B cell (primary cell): ENCODE data around the gene MAP1B. TPM values are rescaled to one million over a fixed set of nuclear protein-coding genes. Genes with fewer than 3 reads are reported as not detected.

ENCODE experiments used
- ATAC-seq: fragments of 200-7000 bp; cut with Tn5 transposase; one replicate; pipeline ENCODE4 v1.10.0; 2021; ENCODE audit warnings: low read depth, mild to moderate bottlenecking, moderate number of reproducible peaks, moderate library complexity
- CTCF ChIA-PET: fragments of 350-600 bp; sonication (Branson Sonifier 250); formaldehyde crosslinking; loops from one replicate; lab custom pipeline; 2021; ENCODE audit warnings: antibody characterized with exemption, inconsistent platforms; lab: Charles Lee
- POLR2A ChIA-PET: fragments of 350-600 bp; sonication (Branson Sonifier 250); formaldehyde crosslinking; loops from one replicate; lab custom pipeline; 2021; ENCODE audit warnings: antibody characterized with exemption; lab: Charles Lee
- DNase-seq: peaks from one replicate; pipeline ENCODE4 v3.0.0; 2013
- H2AFZ ChIP-seq: 2 replicates; pipeline ENCODE4 v1.6.1; 2012; ENCODE audit warnings: mild to moderate bottlenecking, low read depth, low read length; ENCODE audit not compliant: insufficient read depth, poor library complexity, severe bottlenecking
- H3K27ac ChIP-seq, 2 donors: 1 replicate in 1 of 2; 2 replicates in 1 of 2; pipeline ENCODE4 v1.5.1; 2012 to 2013; ENCODE audit warnings: low read length in 2 of 2, mild to moderate bottlenecking in 2 of 2, moderate library complexity in 1 of 2
- H3K27me3 ChIP-seq, 4 experiments: fragments of 200-600 bp in 1 of 4; sonication (generic) in 1 of 4; replicated peaks in 1 of 4; 1 replicate in 2 of 4; 2 replicates in 2 of 4; pipeline versions ENCODE4 v1.6.1 to v1.7.0; 2013 to 2016; ENCODE audit warnings: low read length in 3 of 4, mild to moderate bottlenecking in 2 of 4, mixed read lengths in 1 of 4, moderate library complexity in 1 of 4; ENCODE audit not compliant: insufficient read depth in 4 of 4, control insufficient read depth in 3 of 4; ENCODE audit errors: control extremely low read depth in 1 of 4
- H3K36me3 ChIP-seq, 2 experiments: replicated peaks in 1 of 2; 1 replicate in 1 of 2; 2 replicates in 1 of 2; pipeline versions ENCODE4 v1.6.1 to v1.7.1; 2013; ENCODE audit warnings: low read length in 1 of 2; ENCODE audit not compliant: insufficient read depth in 2 of 2, control insufficient read depth in 1 of 2; ENCODE audit errors: control extremely low read depth in 1 of 2, extremely low read depth in 1 of 2
- H3K4me1 ChIP-seq, 2 donors: fragments of 200-600 bp in 1 of 2; sonication (generic) in 1 of 2; 1 replicate in 1 of 2; 2 replicates in 1 of 2; pipeline versions ENCODE4 v1.5.1 to v1.6.1; 2013 to 2017; ENCODE audit warnings: low read length in 2 of 2; ENCODE audit not compliant: control insufficient read depth in 2 of 2, insufficient read depth in 2 of 2
- H3K4me2 ChIP-seq: replicated peaks from 2 replicates; pipeline ENCODE3; 2012; ENCODE audit warnings: mild to moderate bottlenecking, low read depth, low read length; ENCODE audit not compliant: poor library complexity, severe bottlenecking
- H3K4me3 ChIP-seq, 5 experiments: fragments of 200-600 bp in 1 of 5; sonication (generic) in 1 of 5; 1 replicate in 3 of 5; 2 replicates in 2 of 5; pipeline versions ENCODE4 v1.5.1 to v1.7.0; 2011 to 2016; ENCODE audit warnings: low read length in 4 of 5, mild to moderate bottlenecking in 4 of 5, low read depth in 2 of 5, control low read depth in 1 of 5, moderate library complexity in 1 of 5; ENCODE audit not compliant: insufficient read depth in 1 of 5; ENCODE audit errors: control extremely low read depth in 1 of 5, extremely low read depth in 1 of 5
- H3K79me2 ChIP-seq: fragments of 200-600 bp; sonication (generic); one replicate; pipeline ENCODE4 v1.6.0; 2016; ENCODE audit warnings: low read length; ENCODE audit not compliant: control insufficient read depth, insufficient read depth
- H3K9ac ChIP-seq: fragments of 200-600 bp; sonication (generic); 2 replicates; pipeline ENCODE4 v1.6.1; 2017; ENCODE audit warnings: mild to moderate bottlenecking, low read length, moderate library complexity
- H3K9me3 ChIP-seq, 3 donors: one replicate each; pipeline versions ENCODE4 v1.6.1 to v1.7.1; 2013; ENCODE audit warnings: low read length in 2 of 3; ENCODE audit not compliant: control insufficient read depth in 2 of 3, insufficient read depth in 1 of 3; ENCODE audit errors: control extremely low read depth in 1 of 3
- H4K20me1 ChIP-seq: 2 replicates; pipeline ENCODE4 v1.6.0; 2012; ENCODE audit warnings: mild to moderate bottlenecking, low read length; ENCODE audit not compliant: insufficient read depth, control insufficient read depth, poor library complexity, severe bottlenecking
- H3K27ac Mint-ChIP-seq: one replicate; pipeline ENCODE4 v1.8.0; 2021; ENCODE audit warnings: mixed read lengths
- H3K27me3 Mint-ChIP-seq: one replicate; pipeline ENCODE4 v1.8.0; 2021; ENCODE audit warnings: mixed read lengths
- H3K4me1 Mint-ChIP-seq: one replicate; pipeline ENCODE4 v1.8.0; 2021; ENCODE audit warnings: mixed read lengths
- H3K4me3 Mint-ChIP-seq: one replicate; pipeline ENCODE4 v1.8.0; 2021; ENCODE audit warnings: mixed read lengths
- H3K9me3 Mint-ChIP-seq: one replicate; pipeline ENCODE4 v1.8.0; 2022; ENCODE audit warnings: mixed read lengths; ENCODE audit not compliant: insufficient read depth
- EZH2 ChIP-seq: IDR thresholded peaks from 2 replicates; pipeline ENCODE4 v1.6.1; 2012; ENCODE audit warnings: borderline replicate concordance, low read depth, mild to moderate bottlenecking, moderate library complexity, low read length; ENCODE audit not compliant: insufficient read depth, poor library complexity, severe bottlenecking
- WGBS: methylation state at CpG from one replicate; pipeline ENCODE4 v1.1.5; 2013; ENCODE audit warnings: missing lambda C conversion rate; ENCODE audit not compliant: insufficient coverage; 5-methylcytosine and 5-hydroxymethylcytosine counted together
- intact Hi-C: fragments of 100-400 bp; cut with micrococcal nuclease; formaldehyde crosslinking; loops from one replicate; pipeline ENCODE4 v1.10.0; 2022
- polyA plus RNA-seq: library from polyadenylated mRNA; depleted of rRNA; stranded (reverse); fragments of >200 nt; gene quantifications from 2 replicates; pipeline ENCODE4 v1.2.3, GENCODE V29; 2012
- total RNA-seq, 2 donors: library from RNA; stranded (reverse); fragments of 120-200 nt in 1 of 2; gene quantifications; 1 replicate in 1 of 2; 2 replicates in 1 of 2; pipeline versions ENCODE4 v1.2.3 to v1.2.4, GENCODE V29; 2013 to 2022
- TF ChIP-seq, protein P1 (sequence below): fragments of 200-600 bp; IDR thresholded peaks from one replicate; pipeline ENCODE4 v1.8.0; 2022; ENCODE audit warnings: antibody characterized with exemption, mild to moderate bottlenecking

Gene MAP1B
- total and polyA plus RNA-seq, 2 donors (not counting 1 experiment from before 2014, with no cell fraction given), result 0.15 TPM; not detected in 1

DNA sequence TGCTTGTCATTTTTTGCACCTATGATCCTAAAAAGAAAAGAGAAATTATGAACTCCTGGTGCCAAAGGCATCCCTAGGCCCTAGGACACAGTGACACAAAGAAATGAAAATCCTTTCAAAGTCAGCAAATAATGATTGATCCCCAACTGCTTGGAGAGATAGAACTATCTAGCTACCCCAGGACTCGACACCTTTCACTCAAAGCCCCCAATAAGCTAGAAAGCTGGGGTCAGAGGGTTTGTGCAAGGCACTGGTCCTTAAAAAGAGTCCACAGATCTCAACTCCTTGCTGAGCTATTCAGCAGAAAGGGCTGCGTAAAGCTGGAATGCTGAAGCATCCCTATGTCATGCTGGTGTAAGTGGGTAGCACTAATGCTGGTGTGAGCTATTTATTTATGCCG is 31.8 kb upstream of the MAP1B start:
- no peaks in the 10 kb centered on the region for H3K9me3 ChIP-seq
- no peak overlapping the region for H3K9ac ChIP-seq
- Mint-ChIP-seq H3K9me3 (no peaks in the 10 kb centered on the region), H3K4me3 (no peak overlapping the region), H3K4me1 (no peaks in the 10 kb centered on the region), H3K27ac (no peak overlapping the region), H3K27me3 (peaks cover 37% of the 10 kb centered on the region)
- H3K4me2 ChIP-seq, result no peak overlapping the region
- TF ChIP-seq, protein P1, sequence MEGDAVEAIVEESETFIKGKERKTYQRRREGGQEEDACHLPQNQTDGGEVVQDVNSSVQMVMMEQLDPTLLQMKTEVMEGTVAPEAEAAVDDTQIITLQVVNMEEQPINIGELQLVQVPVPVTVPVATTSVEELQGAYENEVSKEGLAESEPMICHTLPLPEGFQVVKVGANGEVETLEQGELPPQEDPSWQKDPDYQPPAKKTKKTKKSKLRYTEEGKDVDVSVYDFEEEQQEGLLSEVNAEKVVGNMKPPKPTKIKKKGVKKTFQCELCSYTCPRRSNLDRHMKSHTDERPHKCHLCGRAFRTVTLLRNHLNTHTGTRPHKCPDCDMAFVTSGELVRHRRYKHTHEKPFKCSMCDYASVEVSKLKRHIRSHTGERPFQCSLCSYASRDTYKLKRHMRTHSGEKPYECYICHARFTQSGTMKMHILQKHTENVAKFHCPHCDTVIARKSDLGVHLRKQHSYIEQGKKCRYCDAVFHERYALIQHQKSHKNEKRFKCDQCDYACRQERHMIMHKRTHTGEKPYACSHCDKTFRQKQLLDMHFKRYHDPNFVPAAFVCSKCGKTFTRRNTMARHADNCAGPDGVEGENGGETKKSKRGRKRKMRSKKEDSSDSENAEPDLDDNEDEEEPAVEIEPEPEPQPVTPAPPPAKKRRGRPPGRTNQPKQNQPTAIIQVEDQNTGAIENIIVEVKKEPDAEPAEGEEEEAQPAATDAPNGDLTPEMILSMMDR, result no peak
- TF ChIP-seq EZH2, result no peak
- DNase-seq (no peak), ATAC-seq (no peak)
- no peak overlapping the region for H3K4me3 ChIP-seq
- H4K20me1 ChIP-seq, result no peaks in the 10 kb centered on the region
- no peaks in the 10 kb centered on the region for H3K4me1 ChIP-seq
- no peak overlapping the region for H2AFZ ChIP-seq
- H3K27me3 ChIP-seq, result peaks cover 0 to 9% (median 0%) of the 10 kb centered on the region in 4 experiments
- H3K79me2 ChIP-seq, result no peaks in the 10 kb centered on the region
- 71% methylated on average over 1 of the region's 3 CpGs for WGBS
- POLR2A ChIA-PET, result no interaction called here
- CTCF ChIA-PET, result no interaction called here
- H3K36me3 ChIP-seq, result no peaks in the 10 kb centered on the region
- intact Hi-C loops, result no loop called here
- H3K27ac ChIP-seq, result no peak overlapping the region

DNA sequence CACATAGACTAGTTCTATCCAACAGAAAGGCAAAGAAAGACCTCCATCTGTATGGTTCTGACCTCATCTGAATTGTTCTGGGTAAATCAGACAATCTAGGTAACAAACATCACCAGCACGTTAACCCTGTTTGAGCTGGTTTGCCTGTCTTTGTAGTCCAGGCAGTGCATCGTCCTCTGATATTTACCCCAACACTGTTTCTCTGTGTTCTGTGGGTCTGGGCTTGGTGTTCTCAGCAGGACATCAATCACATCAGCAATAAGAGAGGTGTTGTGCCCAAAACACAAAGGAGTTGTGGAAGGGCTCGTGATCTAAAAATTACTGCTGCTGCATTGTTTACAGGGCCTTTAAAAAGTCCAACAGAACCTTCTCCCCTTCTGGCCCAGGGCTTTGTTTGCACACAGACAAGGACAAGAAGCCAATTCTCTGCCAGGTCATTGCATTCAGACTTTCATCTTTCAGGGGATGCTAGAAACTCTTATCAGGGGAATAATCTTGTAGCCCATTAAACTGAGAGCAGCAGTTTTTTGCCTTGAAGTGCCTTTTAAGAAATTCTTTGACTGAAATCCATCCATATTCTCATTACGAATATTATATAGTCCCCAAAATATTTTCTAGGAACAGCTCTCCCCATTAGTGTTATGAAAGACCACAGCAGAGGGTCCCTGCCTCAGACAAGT is 30.5 kb upstream of the MAP1B start:
- no peak overlapping the region for H3K27ac ChIP-seq
- no peaks in the 10 kb centered on the region for H3K4me1 ChIP-seq
- H3K27me3 ChIP-seq, result peaks cover 0 to 9% (median 0%) of the 10 kb centered on the region in 4 experiments
- no peak overlapping the region for H3K4me2 ChIP-seq
- Mint-ChIP-seq H3K9me3 (no peaks in the 10 kb centered on the region), H3K4me3 (no peak overlapping the region), H3K27ac (no peak overlapping the region), H3K4me1 (no peaks in the 10 kb centered on the region), H3K27me3 (peaks cover 36% of the 10 kb centered on the region)
- no peak overlapping the region for H3K9ac ChIP-seq
- H4K20me1 ChIP-seq, result no peaks in the 10 kb centered on the region
- H3K79me2 ChIP-seq, result no peaks in the 10 kb centered on the region
- no peak for ATAC-seq
- H2AFZ ChIP-seq, result no peak overlapping the region
- POLR2A ChIA-PET, result no interaction called here
- no peaks in the 10 kb centered on the region for H3K9me3 ChIP-seq
- 79% methylated on average over 2 of the region's 4 CpGs for WGBS
- TF ChIP-seq, protein P1, result no peak
- no peak for TF ChIP-seq EZH2
- intact Hi-C loops, result no loop called here
- H3K4me3 ChIP-seq, result no peak overlapping the region
- DNase-seq, result no peak
- CTCF ChIA-PET, result no interaction called here
- no peaks in the 10 kb centered on the region for H3K36me3 ChIP-seq
